ENCODE data around the gene ODAD3.
"Not testable (repeated sequence)": the region's sequence is repeated elsewhere in the genome, so short reads cannot be mapped to it uniquely, and the experiment has no call there.

Gene ODAD3

GRCh38 chr19:11434703-11435056 lies 241 bp downstream of the ODAD3 start:
- no peak for DNase-seq

GRCh38 chr19:11433526-11433925 lies 1.4 kb downstream of the ODAD3 start:
- not testable (repeated sequence) for DNase-seq

- DNase-seq = no peak
Observed at GRCh38 chr19:11426656-11427055, 8.3 kb downstream of the ODAD3 start.

GRCh38 chr19:11425719-11426457 lies 9.0 kb downstream of the ODAD3 start:
- no peak for DNase-seq

- no peak for DNase-seq
Observed at GRCh38 chr19:11423791-11424181, 11.1 kb downstream of the ODAD3 start.

- DNase-seq = no peak
Observed at GRCh38 chr19:11423164-11423790, 11.6 kb downstream of the ODAD3 start.

- no peak for DNase-seq
Observed at GRCh38 chr19:11422163-11423065, 12.5 kb downstream of the ODAD3 start.

- no peak for DNase-seq
Observed at GRCh38 chr19:11421371-11422098, 13.4 kb downstream of the ODAD3 start.

GRCh38 chr19:11420429-11421370 lies 14.2 kb downstream of the ODAD3 start:
- no peak for DNase-seq

GRCh38 chr19:11418549-11419506 lies 16.1 kb downstream of the ODAD3 start, which contains the start of gene RGL3:
TSS of gene RGL3 (minus strand) at chr19:11419314. CDS start at chr19:11419278, 36 bp downstream.
- peak; percentile 28 for DNase-seq

- no peak for DNase-seq
Observed at GRCh38 chr19:11418094-11418548, 16.8 kb downstream of the ODAD3 start.

- DNase-seq = no peak
Observed at GRCh38 chr19:11416346-11417052, 18.4 kb downstream of the ODAD3 start.

GRCh38 chr19:11414544-11414943 lies 20.4 kb downstream of the ODAD3 start:
- no peak for DNase-seq

- no peak for DNase-seq
Observed at GRCh38 chr19:11410682-11411081, 24.2 kb downstream of the ODAD3 start.

- DNase-seq = no peak
Observed at GRCh38 chr19:11408591-11408990, 26.3 kb downstream of the ODAD3 start.

- not testable (repeated sequence) for DNase-seq
Observed at GRCh38 chr19:11406703-11407236, 28.2 kb downstream of the ODAD3 start.

- no peak for DNase-seq
Observed at GRCh38 chr19:11405846-11406643, 28.9 kb downstream of the ODAD3 start.

GRCh38 chr19:11404588-11405222 lies 30.2 kb downstream of the ODAD3 start:
- no peak for DNase-seq

Measured in NCI-H2029 treated with DMSO at 0.1 percent for 48 hours (cell line).